IMR-90 (cell line): Measurements from ENCODE around the gene RECQL5. TPM values are rescaled to one million over a fixed set of nuclear protein-coding genes. Genes with fewer than 3 reads are reported as not detected.

Experiments used
- ATAC-seq: fragments of 200-7000 bp; cut with Tn5 transposase; 2 replicates; pipeline ENCODE4 v1.9.1; 2020; ENCODE audit warnings: low read depth, mild to moderate bottlenecking, moderate library complexity
- BruUV-seq: library from RNA; stranded (reverse); fragments of 400-500 nt; replicated peaks from 2 replicates; lab custom pipeline; 2021; lab: Mats Ljungman, UMichigan
- CTCF ChIA-PET: fragments of 300-600 bp; formaldehyde crosslinking; extraction: SDS; loops from one replicate; lab custom pipeline; 2021; ENCODE audit warnings: antibody characterized with exemption; lab: Yijun Ruan, JAX
- POLR2A ChIA-PET: fragments of 300-600 bp; sonication (Branson Sonifier 250); formaldehyde crosslinking; loops from one replicate; lab custom pipeline; 2022; ENCODE audit warnings: antibody characterized with exemption; ENCODE audit not compliant: unreplicated experiment; lab: Charles Lee
- DNase-seq: peaks from one replicate; pipeline ENCODE4 v3.0.0; 2013
- H2AFZ ChIP-seq: replicated peaks from 2 replicates; pipeline ENCODE3; 2013; ENCODE audit warnings: low read length, mild to moderate bottlenecking; ENCODE audit not compliant: poor library complexity
- H2AK5ac ChIP-seq: 2 replicates; pipeline ENCODE4 v1.6.1; 2013; ENCODE audit warnings: low read depth, low read length, inconsistent platforms
- H2AK9ac ChIP-seq: replicated peaks from 2 replicates; pipeline ENCODE3; 2013; ENCODE audit warnings: mild to moderate bottlenecking, low read depth, low read length, moderate library complexity; ENCODE audit not compliant: poor library complexity
- H2BK120ac ChIP-seq: 2 replicates; pipeline ENCODE4 v1.6.1; 2013; ENCODE audit warnings: low read depth, low read length, inconsistent platforms
- H2BK15ac ChIP-seq: 3 replicates; pipeline ENCODE4 v1.6.1; 2013; ENCODE audit warnings: low read depth, low read length, inconsistent platforms
- H2BK20ac ChIP-seq: 2 replicates; pipeline ENCODE4 v1.6.1; 2013; ENCODE audit warnings: low read depth, mild to moderate bottlenecking, inconsistent platforms, low read length, moderate library complexity
- H2BK5ac ChIP-seq: 2 replicates; pipeline ENCODE4 v1.6.1; 2013; ENCODE audit warnings: mild to moderate bottlenecking, low read depth, low read length, inconsistent platforms; ENCODE audit not compliant: poor library complexity, severe bottlenecking
- H3K14ac ChIP-seq: replicated peaks from 2 replicates; pipeline ENCODE4 v1.6.1; 2013; ENCODE audit warnings: low read depth, low read length, inconsistent platforms
- H3K18ac ChIP-seq: 2 replicates; pipeline ENCODE4 v1.6.1; 2013; ENCODE audit warnings: low read depth, low read length, control low read depth
- H3K23ac ChIP-seq: 2 replicates; pipeline ENCODE4 v1.6.1; 2013; ENCODE audit warnings: low read depth, low read length, inconsistent platforms
- H3K27ac ChIP-seq: 2 replicates; pipeline ENCODE4 v1.5.1; 2013; ENCODE audit warnings: mild to moderate bottlenecking, control low read depth, low read length; ENCODE audit not compliant: insufficient read depth
- H3K27me3 ChIP-seq: 2 replicates; pipeline ENCODE4 v1.6.1; 2013; ENCODE audit warnings: low read length; ENCODE audit not compliant: control insufficient read depth, insufficient read depth
- H3K36me3 ChIP-seq: 2 replicates; pipeline ENCODE4 v1.6.1; 2013; ENCODE audit warnings: low read length, mixed read lengths; ENCODE audit not compliant: control insufficient read depth, insufficient read depth
- H3K4ac ChIP-seq: 2 replicates; pipeline ENCODE4 v1.6.1; 2013; ENCODE audit warnings: low read depth, low read length, inconsistent platforms
- H3K4me1 ChIP-seq: 2 replicates; pipeline ENCODE4 v1.6.1; 2013; ENCODE audit warnings: low read length, mixed read lengths; ENCODE audit not compliant: control insufficient read depth, insufficient read depth
- H3K4me2 ChIP-seq: 2 replicates; pipeline ENCODE4 v1.6.1; 2013; ENCODE audit warnings: low read depth, mild to moderate bottlenecking, control low read depth, low read length, moderate library complexity
- H3K4me3 ChIP-seq: 2 replicates; pipeline ENCODE4 v1.5.1; 2013; ENCODE audit warnings: low read depth, mild to moderate bottlenecking, control low read depth, low read length, moderate library complexity; ENCODE audit not compliant: insufficient read depth
- H3K56ac ChIP-seq: 2 replicates; pipeline ENCODE4 v1.6.1; 2013; ENCODE audit warnings: low read length, inconsistent platforms; ENCODE audit not compliant: insufficient read depth; ENCODE audit errors: extremely low read depth
- H3K79me1 ChIP-seq, 2 experiments: 2 replicates each; pipeline ENCODE4 v1.6.1; 2013; ENCODE audit warnings: low read length in 2 of 2, inconsistent platforms in 1 of 2, low read depth in 1 of 2
- H3K9ac ChIP-seq: 2 replicates; pipeline ENCODE4 v1.6.1; 2013; ENCODE audit warnings: low read depth, low read length, control low read depth
- H3K9me1 ChIP-seq: 2 replicates; pipeline ENCODE4 v1.6.1; 2013; ENCODE audit warnings: low read length, inconsistent platforms; ENCODE audit not compliant: insufficient read depth
- H3K9me3 ChIP-seq: 2 replicates; pipeline ENCODE4 v1.6.1; 2013; ENCODE audit warnings: low read length; ENCODE audit not compliant: control insufficient read depth, insufficient read depth
- H4K20me1 ChIP-seq: 2 replicates; pipeline ENCODE4 v1.6.1; 2013; ENCODE audit warnings: low read length, inconsistent platforms; ENCODE audit not compliant: insufficient read depth
- H4K5ac ChIP-seq: 2 replicates; pipeline ENCODE4 v1.6.1; 2013; ENCODE audit warnings: mild to moderate bottlenecking, low read depth, low read length, control low read depth
- H4K8ac ChIP-seq, 2 experiments: 2 replicates each; pipeline ENCODE4 v1.6.1; 2013; ENCODE audit warnings: low read depth in 2 of 2, low read length in 2 of 2, control low read depth in 1 of 2, inconsistent platforms in 1 of 2
- H4K91ac ChIP-seq: 2 replicates; pipeline ENCODE4 v1.6.1; 2013; ENCODE audit warnings: low read depth, low read length, inconsistent platforms; ENCODE audit not compliant: insufficient read depth
- BHLHE40 ChIP-seq: fragments of 150-350 bp; IDR thresholded peaks from 2 replicates; pipeline ENCODE4 v1.6.1; 2016; ENCODE audit warnings: mild to moderate bottlenecking, low read depth, low read length
- CHD1 ChIP-seq: IDR thresholded peaks from 2 replicates; pipeline ENCODE4 v1.6.1; 2012; ENCODE audit warnings: low read depth, low read length, improper control_type of control experiment
- MAZ ChIP-seq: IDR thresholded peaks from 2 replicates; pipeline ENCODE4 v1.6.1; 2012; ENCODE audit warnings: low read depth, mild to moderate bottlenecking, low read length, improper control_type of control experiment, moderate library complexity, borderline replicate concordance
- MXI1 ChIP-seq: IDR thresholded peaks from 2 replicates; pipeline ENCODE4 v1.6.1; 2012; ENCODE audit warnings: low read depth, mild to moderate bottlenecking, low read length, moderate library complexity, borderline replicate concordance
- NFE2L2 ChIP-seq: fragments of 150-350 bp; IDR thresholded peaks from 2 replicates; pipeline ENCODE4 v1.6.1; 2016; ENCODE audit warnings: low read depth, mild to moderate bottlenecking, low read length
- RCOR1 ChIP-seq: IDR thresholded peaks from 2 replicates; pipeline ENCODE4 v1.6.1; 2012; ENCODE audit warnings: mild to moderate bottlenecking, low read length, improper control_type of control experiment; ENCODE audit not compliant: insufficient replicate concordance
- SMC3 ChIP-seq: fragments of 150-350 bp; IDR thresholded peaks from 2 replicates; pipeline ENCODE4 v1.6.1; 2016; ENCODE audit warnings: low read depth, mild to moderate bottlenecking, antibody characterized with exemption, low read length, moderate library complexity
- WGBS, 2 experiments: methylation state at CpG; one replicate each; pipeline versions ENCODE4 v1.1.5 to v1.1.7; 2013; ENCODE audit warnings: missing lambda C conversion rate in 2 of 2; ENCODE audit not compliant: insufficient read length in 1 of 2; ENCODE audit errors: extremely low coverage in 2 of 2; 5-methylcytosine and 5-hydroxymethylcytosine counted together
- dilution Hi-C: fragments of 300-500 bp; cut with HindIII; formaldehyde crosslinking; loops from one replicate; pipeline ENCODE4 v1.14.3; 2018; ENCODE audit warnings: low sequenced_read_pairs; ENCODE audit not compliant: unreplicated experiment
- in situ Hi-C: fragments of 300-500 bp; cut with MboI; formaldehyde crosslinking; loops from 3 replicates; pipeline ENCODE4 v1.14.3; 2019; ENCODE audit warnings: low sequenced_read_pairs, inconsistent platforms, mixed read lengths
- intact Hi-C: fragments of 100-400 bp; cut with micrococcal nuclease; formaldehyde crosslinking; loops from 2 replicates; pipeline ENCODE4 v1.10.0; 2022
- polyA plus RNA-seq, 3 experiments: library from polyadenylated mRNA; depleted of rRNA; stranded (reverse); fragments of >200 nt; gene quantifications; 2 replicates each; pipeline ENCODE4 v1.2.3, GENCODE V29; 2012; ENCODE audit warnings: low replicate concordance in 1 of 3
- total RNA-seq: library from RNA; depleted of rRNA; stranded (reverse); fragments of >200 nt; gene quantifications from 2 replicates; pipeline ENCODE4 v1.2.3, GENCODE V29; 2012

The RECQL5 gene
- total and polyA plus RNA-seq, 2 of the 4 experiments (the other 2 are of a cell fraction) = 7.3 to 23.7 TPM

GRCh38 chr17:75636381-75637142 lies 30.4 kb downstream of the RECQL5 start:
- intact Hi-C loops = no loop called here
- in situ Hi-C loops = no loop called here
- Histone ChIP-seq H2AK5ac (no peak overlapping the region), H3K4me3 (no peak overlapping the region), H3K27me3 (no peaks in the 10 kb centered on the region), H3K4me2 (no peak overlapping the region), H3K9me3 (no peaks in the 10 kb centered on the region), H3K4me1 (peaks cover 15% of the 10 kb centered on the region), H3K27ac (no peak overlapping the region), H2AFZ (no peak overlapping the region), H4K91ac (no peak overlapping the region), H3K79me1 (peaks cover 0 to 3% of the 10 kb centered on the region in 2 experiments; a peak in 1 of 4 replicates), H2BK15ac (no peak overlapping the region), H3K14ac (no peak overlapping the region), H2BK20ac (no peak overlapping the region), H2AK9ac (no peak overlapping the region), H4K20me1 (peaks cover 9% of the 10 kb centered on the region), H3K4ac (no peak overlapping the region), H4K8ac (no peak overlapping the region), H4K5ac (no peak overlapping the region), H2BK5ac (no peak overlapping the region), H3K9me1 (no peaks in the 10 kb centered on the region), H3K9ac (no peak overlapping the region), H3K56ac (no peak overlapping the region), H2BK120ac (no peak overlapping the region), H3K18ac (no peak overlapping the region), H3K36me3 (peaks cover 9% of the 10 kb centered on the region; the same call in 1 of the 2 replicates), H3K23ac (no peak overlapping the region)
- dilution Hi-C loops = no loop called here
- ChIA-PET CTCF (interaction anchor here (1.6 kb wide), 1 partner anchor 113 kb away, joined by 4 read pairs; no protein-coding TSS in a partner anchor), POLR2A (no interaction called here)
- WGBS, 2 experiments = 90% methylated on average over 9 of the region's 19 CpGs; no CpG with 5 or more reads in 1 of the 2 experiments
- no TSS peak for BruUV-seq
- DNase-seq = no peak
- no peak for ATAC-seq
- TF ChIP-seq SMC3 (no peak), NFE2L2 (no peak), RCOR1 (no peak), MXI1 (no peak), BHLHE40 (no peak), CHD1 (no peak), MAZ (no peak)
